Osteoblast (primary cell): ENCODE results near the gene ANLN. TPM values are rescaled to one million over a fixed set of nuclear protein-coding genes. Genes with fewer than 3 reads are reported as not detected.
"Not testable (repeated sequence)": the region's sequence is repeated elsewhere in the genome, so short reads cannot be mapped to it uniquely, and the experiment has no call there.

ENCODE experiments used
- DNase-seq: peaks from one replicate; pipeline ENCODE4 v3.0.0; 2011; ENCODE audit warnings: low spot score, mixed read lengths; ENCODE audit not compliant: insufficient read length; ENCODE audit errors: missing footprints
- H2AFZ ChIP-seq: 2 replicates; pipeline ENCODE4 v1.6.0; 2011; ENCODE audit warnings: mild to moderate bottlenecking, low read length
- H3K27ac ChIP-seq: 2 replicates; pipeline ENCODE4 v1.5.1; 2011; ENCODE audit warnings: mild to moderate bottlenecking, low read depth, low read length, moderate library complexity
- H3K27me3 ChIP-seq: 2 replicates; pipeline ENCODE4 v1.6.0; 2012; ENCODE audit warnings: mild to moderate bottlenecking, control low read depth, inconsistent platforms, low read length, moderate library complexity; ENCODE audit not compliant: insufficient read depth
- H3K36me3 ChIP-seq: 2 replicates; pipeline ENCODE4 v1.5.1; 2011; ENCODE audit warnings: mild to moderate bottlenecking, low read length, control low read depth, moderate library complexity; ENCODE audit not compliant: insufficient read depth
- H3K4me1 ChIP-seq: 2 replicates; pipeline ENCODE4 v1.5.1; 2011; ENCODE audit warnings: mild to moderate bottlenecking, low read length, control low read depth, moderate library complexity; ENCODE audit not compliant: insufficient read depth
- H3K4me2 ChIP-seq: 2 replicates; pipeline ENCODE4 v1.6.0; 2011; ENCODE audit warnings: mild to moderate bottlenecking, low read length; ENCODE audit not compliant: insufficient read depth
- H3K4me3 ChIP-seq: fragments of 200-600 bp; sonication (generic); 3 replicates; pipeline ENCODE4 v1.5.1; 2012; ENCODE audit warnings: mild to moderate bottlenecking, low read length, inconsistent platforms; ENCODE audit not compliant: insufficient read depth
- H3K79me2 ChIP-seq: 2 replicates; pipeline ENCODE4 v1.6.0; 2012; ENCODE audit warnings: mild to moderate bottlenecking, low read length, control low read depth, inconsistent platforms; ENCODE audit not compliant: insufficient read depth
- H3K9me3 ChIP-seq: 2 replicates; pipeline ENCODE4 v1.5.1; 2011; ENCODE audit warnings: low read depth, low read length, control low read depth
- H4K20me1 ChIP-seq: 2 replicates; pipeline ENCODE4 v1.6.0; 2012; ENCODE audit warnings: mild to moderate bottlenecking, low read length, control low read depth; ENCODE audit not compliant: insufficient read depth
- total RNA-seq: library from RNA; depleted of rRNA; stranded (reverse); fragments of >200 nt; gene quantifications from 2 replicates; pipeline ENCODE4 v1.2.3, GENCODE V29; 2012
- TF ChIP-seq, protein P1 (sequence below): IDR thresholded peaks from 2 replicates; pipeline ENCODE4 v1.5.1; 2011; ENCODE audit warnings: mild to moderate bottlenecking, low read depth, low read length, moderate library complexity; ENCODE audit errors: extremely low read depth

The ANLN gene
- total RNA-seq, 1 donor: 12.7 TPM

DNA sequence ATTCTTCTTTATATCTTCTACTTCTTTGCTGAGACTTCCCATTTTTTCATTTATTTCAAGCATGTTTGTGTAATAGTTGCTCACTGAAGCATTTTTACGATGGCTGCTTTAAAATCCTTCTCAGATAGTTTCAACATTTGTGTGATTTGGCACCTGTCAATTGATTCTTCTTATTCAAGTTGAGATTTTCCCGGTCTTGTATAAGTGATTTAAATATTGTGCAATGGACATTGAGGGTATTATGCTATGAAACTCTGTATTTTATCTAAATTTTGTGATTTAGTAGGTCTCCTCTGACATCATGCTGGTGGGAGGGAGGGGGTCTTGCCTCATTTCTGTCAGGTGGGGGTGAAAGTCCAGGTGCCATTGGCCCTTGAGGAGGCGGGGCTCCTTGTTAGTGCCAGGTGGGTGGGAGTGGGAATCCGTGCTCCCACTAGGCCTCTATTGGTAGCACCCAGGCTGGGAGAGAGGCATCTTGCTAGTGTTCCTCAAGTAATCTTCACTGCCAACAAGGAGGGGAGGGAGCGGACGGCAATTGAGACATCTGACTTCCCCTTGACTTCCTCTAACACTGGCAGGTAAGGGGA is 73.0 kb downstream of the ANLN start:
- Histone ChIP-seq H4K20me1 (no peaks in the 10 kb centered on the region), H3K79me2 (no peaks in the 10 kb centered on the region), H3K4me1 (no peaks in the 10 kb centered on the region), H2AFZ (no peak overlapping the region), H3K4me2 (no peak overlapping the region), H3K27ac (no peak overlapping the region), H3K9me3 (no peaks in the 10 kb centered on the region), H3K36me3 (no peaks in the 10 kb centered on the region), H3K4me3 (no peak overlapping the region), H3K27me3 (peaks cover 12% of the 10 kb centered on the region)
- DNase-seq: no peak
- TF ChIP-seq, protein P1, sequence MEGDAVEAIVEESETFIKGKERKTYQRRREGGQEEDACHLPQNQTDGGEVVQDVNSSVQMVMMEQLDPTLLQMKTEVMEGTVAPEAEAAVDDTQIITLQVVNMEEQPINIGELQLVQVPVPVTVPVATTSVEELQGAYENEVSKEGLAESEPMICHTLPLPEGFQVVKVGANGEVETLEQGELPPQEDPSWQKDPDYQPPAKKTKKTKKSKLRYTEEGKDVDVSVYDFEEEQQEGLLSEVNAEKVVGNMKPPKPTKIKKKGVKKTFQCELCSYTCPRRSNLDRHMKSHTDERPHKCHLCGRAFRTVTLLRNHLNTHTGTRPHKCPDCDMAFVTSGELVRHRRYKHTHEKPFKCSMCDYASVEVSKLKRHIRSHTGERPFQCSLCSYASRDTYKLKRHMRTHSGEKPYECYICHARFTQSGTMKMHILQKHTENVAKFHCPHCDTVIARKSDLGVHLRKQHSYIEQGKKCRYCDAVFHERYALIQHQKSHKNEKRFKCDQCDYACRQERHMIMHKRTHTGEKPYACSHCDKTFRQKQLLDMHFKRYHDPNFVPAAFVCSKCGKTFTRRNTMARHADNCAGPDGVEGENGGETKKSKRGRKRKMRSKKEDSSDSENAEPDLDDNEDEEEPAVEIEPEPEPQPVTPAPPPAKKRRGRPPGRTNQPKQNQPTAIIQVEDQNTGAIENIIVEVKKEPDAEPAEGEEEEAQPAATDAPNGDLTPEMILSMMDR: no peak

DNA sequence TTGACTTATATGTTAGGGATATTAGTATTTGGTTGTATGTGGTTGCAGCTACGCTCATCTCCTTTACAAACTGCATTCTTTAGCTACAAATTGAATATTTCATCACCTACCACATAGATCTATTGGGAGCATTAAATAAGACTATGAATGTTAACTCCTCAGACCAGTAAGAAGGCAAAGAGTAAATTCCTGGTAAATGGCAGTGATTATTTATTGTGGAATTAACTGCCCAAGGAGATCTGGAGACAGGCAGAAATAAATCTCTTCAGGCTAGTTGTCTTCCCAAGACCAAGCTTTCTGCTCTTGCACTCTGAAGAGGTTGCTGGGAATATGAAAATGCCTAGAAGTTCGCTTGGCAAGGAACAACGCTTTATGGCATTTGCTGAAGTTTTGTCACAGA is 74.6 kb downstream of the ANLN start:
- no peak overlapping the region for H2AFZ ChIP-seq
- H3K9me3 ChIP-seq: no peaks in the 10 kb centered on the region
- peaks cover 12% of the 10 kb centered on the region for H3K27me3 ChIP-seq
- H3K36me3 ChIP-seq: no peaks in the 10 kb centered on the region
- no peak overlapping the region for H3K4me2 ChIP-seq
- H3K27ac ChIP-seq: no peak overlapping the region
- H4K20me1 ChIP-seq: no peaks in the 10 kb centered on the region
- H3K79me2 ChIP-seq: no peaks in the 10 kb centered on the region
- TF ChIP-seq, protein P1: no peak
- H3K4me3 ChIP-seq: no peak overlapping the region
- no peak for DNase-seq
- peaks cover 14% of the 10 kb centered on the region for H3K4me1 ChIP-seq

DNA sequence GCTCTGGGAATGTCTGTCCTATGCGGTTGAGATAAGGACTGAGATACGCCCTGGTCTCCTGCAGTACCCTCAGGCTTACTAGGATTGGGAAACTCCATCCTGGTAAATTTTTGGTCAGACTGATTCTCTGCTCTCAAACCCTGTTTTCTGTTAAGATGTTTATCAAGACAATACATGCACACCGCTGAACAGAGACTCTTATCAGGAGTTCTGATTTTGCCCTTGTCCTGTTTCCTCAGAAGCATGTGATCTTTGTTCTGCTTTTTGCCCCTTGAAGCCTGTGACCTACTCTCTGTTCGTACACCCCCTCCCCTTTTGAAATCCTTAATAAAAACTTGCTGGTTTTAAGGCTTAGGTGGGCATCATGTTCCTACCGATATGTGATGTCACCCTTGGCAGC is 76.3 kb downstream of the ANLN start:
- not testable (repeated sequence) for H2AFZ ChIP-seq, H3K27ac ChIP-seq, H3K79me2 ChIP-seq, DNase-seq, H4K20me1 ChIP-seq, H3K9me3 ChIP-seq, H3K36me3 ChIP-seq, H3K4me2 ChIP-seq, H3K4me3 ChIP-seq
- H3K27me3 ChIP-seq: peaks cover 12% of the 10 kb centered on the region
- peaks cover 15% of the 10 kb centered on the region for H3K4me1 ChIP-seq

DNA sequence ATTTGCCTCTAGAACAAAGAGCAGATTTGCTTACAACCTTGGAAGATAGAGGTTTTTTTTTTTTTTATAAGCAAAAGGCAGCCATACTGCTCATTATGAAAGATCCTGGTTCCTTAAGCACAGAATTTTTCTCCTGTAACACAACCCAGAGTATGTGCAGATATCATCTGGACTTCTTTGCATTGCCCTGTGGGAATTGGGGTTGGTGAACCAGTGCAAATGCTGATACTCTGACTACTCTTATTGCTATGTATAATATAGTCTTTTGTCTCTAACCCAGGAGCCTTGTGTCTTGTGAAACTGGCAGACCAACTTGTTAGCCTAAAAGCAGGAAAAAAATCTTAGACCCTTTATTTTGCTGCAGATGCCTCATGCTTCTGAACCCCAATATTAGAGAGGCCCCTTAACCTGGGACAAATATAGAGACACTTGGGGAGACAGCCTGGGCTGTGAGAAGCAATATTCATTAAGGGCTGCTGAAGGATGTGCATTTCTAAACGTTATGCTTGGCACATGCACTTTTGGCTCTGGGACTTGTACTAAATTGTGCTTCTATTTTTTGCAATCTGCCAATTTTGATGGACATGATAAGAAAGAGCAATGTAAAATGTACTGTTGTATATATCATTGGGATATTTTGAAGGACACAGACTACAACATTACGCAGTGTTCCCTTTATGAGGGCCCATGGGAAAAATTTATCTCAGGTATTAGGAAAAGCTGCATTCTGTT is 78.9 kb downstream of the ANLN start:
- peaks cover 15% of the 10 kb centered on the region for H3K4me1 ChIP-seq
- peak overlapping the region; percentile 23 for H3K27ac ChIP-seq
- peaks cover 7% of the 10 kb centered on the region for H3K27me3 ChIP-seq
- DNase-seq: no peak
- H2AFZ ChIP-seq: no peak overlapping the region
- H3K9me3 ChIP-seq: no peaks in the 10 kb centered on the region
- H3K36me3 ChIP-seq: no peaks in the 10 kb centered on the region
- H4K20me1 ChIP-seq: no peaks in the 10 kb centered on the region
- no peaks in the 10 kb centered on the region for H3K79me2 ChIP-seq
- H3K4me2 ChIP-seq: peak overlapping the region; percentile 36
- TF ChIP-seq, protein P1: no peak
- no peak overlapping the region for H3K4me3 ChIP-seq
